ENCODE measurements around the gene FAM177B.

DNA sequence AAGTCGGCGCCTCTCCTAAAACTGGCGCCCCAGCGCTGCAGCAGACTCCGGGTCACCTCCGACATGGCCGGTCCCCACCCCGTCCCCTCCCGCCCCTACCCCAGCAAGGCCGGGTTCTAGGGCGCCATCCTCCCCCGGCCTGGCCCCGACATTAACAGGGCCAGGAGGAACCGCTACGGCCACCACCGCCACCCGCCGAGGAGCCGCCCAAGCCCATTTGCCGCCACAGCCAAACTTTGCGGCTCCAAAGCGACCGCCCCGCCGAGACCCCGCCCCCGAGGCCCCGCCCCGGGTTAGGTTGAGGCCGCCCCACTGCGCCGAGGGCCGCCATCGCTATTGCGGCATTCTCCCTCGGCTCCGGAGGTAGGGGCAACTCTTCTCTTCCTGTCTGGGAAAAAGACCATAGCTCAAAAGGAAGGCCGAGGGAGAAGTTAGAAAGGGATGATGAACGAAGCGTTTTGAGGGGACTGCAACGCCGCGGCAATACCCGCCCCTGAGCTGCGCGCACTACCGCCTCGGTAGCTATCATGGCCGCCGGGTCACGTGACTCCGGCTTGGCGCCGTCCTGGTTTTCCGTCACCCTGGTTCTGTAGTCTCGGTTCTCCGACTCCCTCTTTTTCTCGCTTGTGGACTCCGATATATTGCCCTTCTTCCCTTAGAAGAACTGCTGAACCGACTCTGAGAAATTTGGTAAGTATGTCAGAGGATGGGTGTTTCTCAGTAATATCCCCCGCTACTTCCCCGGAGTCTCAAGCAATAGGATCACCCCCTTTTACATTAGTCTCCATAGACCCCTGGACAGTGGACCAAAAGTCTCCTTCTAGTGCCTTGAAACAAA lies 24.5 kb upstream of the FAM177B start, which contains the start of the genes AIDA and BROX:
- TF ChIP-seq SUZ12 (IDR thresholded peaks at IDR 0.05; ENCODE audit: extremely low read depth, insufficient read depth, insufficient read length), result no peak
- no peak for TF ChIP-seq ZNF274 (IDR thresholded peaks at IDR 0.05; ENCODE audit: low read depth, low read length)
- peak; percentile 97 for TF ChIP-seq YY1 (IDR thresholded peaks at IDR 0.05; ENCODE audit: insufficient read depth, insufficient read length)
